Measurements from ENCODE around the gene GUCY1A2.
"Not testable (repeated sequence)": the region's sequence is repeated elsewhere in the genome, so short reads cannot be mapped to it uniquely, and the experiment has no call there.

GUCY1A2 gene

GRCh38 chr11:106840947-106841346, 177.3 kb downstream of the GUCY1A2 start:
- no peak for TF ChIP-seq CTCF (conservative IDR thresholded peaks at IDR 0.05)
- no peak overlapping the region for H3K27ac ChIP-seq

DNA sequence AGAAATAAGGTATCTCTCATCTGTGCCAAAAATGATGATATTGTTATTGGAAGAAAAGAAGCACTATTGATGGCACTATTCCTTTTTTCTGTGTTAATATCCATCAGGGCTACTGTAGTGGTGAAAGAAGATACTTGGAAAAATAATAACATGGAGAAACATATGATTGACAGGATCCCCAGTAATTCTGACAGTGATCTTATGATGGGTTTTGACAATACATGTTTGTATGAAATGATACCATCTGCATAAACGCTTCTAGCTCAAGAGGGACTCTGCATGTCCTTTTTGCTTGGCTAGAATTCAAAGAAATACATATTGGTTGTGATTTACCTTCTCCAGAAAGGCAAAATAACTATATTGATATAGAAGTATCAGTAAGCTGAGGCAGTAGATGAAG, 178.1 kb downstream of the GUCY1A2 start:
- H3K27ac ChIP-seq, result no peak overlapping the region
- no peak for TF ChIP-seq CTCF (conservative IDR thresholded peaks at IDR 0.05)

DNA sequence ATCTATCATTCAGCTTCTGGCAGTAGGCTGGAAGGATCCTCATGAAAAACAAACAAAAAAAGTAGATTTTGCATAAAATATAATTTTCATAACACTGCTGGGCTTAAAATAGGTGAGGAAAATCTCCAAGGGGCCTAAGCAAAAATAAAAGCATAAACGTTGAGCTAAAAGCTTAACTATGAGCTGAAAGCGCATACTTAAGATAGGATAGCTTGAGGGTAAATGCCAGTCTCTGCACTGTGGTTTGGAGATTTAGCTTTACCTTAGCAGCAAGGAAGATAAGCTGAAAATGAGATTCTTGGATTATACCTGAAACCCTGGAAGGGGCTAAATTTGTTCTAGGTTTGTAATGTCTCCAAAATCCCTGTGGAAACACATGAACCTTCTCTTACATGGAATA, 183.7 kb downstream of the GUCY1A2 start:
- no peak for TF ChIP-seq CTCF (conservative IDR thresholded peaks at IDR 0.05)
- H3K27ac ChIP-seq, result no peak overlapping the region

DNA sequence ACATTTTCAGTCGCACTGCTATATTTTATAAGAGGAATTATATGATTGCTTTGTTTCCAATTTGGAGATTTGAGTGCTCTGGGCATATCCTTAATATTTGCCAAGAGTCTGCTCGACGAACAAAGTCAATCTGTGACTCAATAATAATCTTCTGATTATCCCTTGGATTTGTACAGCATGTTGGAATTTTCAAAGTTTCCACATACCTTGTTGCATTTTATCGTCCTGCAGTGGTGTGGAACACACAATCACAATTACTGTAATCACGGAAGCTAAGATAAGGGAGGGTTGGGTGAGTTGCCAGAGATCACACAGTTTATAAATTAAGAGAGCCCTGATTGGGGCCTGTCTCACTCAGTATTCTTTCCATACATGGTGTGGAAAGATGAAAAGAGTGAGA, 189.3 kb downstream of the GUCY1A2 start:
- H3K27ac ChIP-seq, result no peak overlapping the region
- no peak for TF ChIP-seq CTCF (conservative IDR thresholded peaks at IDR 0.05)

- TF ChIP-seq CTCF (conservative IDR thresholded peaks at IDR 0.05), result no peak
- no peak overlapping the region for H3K27ac ChIP-seq
These were observed 189.7 kb downstream of the GUCY1A2 start for GRCh38 chr11:106828576-106828975.

DNA sequence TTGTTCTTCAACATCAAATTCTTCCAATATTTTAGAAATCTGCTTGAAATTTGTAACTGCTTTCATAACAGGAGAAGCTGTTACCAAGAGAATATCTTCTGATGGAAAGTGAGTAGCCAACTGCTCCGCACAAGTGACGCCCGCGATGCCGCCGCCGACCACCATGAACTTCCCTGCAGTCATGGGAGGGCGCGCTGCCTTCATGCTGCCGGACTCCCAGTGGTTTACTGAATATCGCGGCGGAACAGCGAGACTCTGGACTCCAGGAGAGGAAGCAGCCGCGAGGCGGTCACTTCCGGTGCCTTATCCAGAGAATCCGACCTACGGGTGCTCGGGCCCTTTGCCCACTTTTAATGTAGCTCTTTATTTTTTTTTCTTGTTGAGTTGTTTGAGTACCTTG, 190.6 kb downstream of the GUCY1A2 start:
- no peak for TF ChIP-seq CTCF (conservative IDR thresholded peaks at IDR 0.05)
- H3K27ac ChIP-seq, result no peak overlapping the region

DNA sequence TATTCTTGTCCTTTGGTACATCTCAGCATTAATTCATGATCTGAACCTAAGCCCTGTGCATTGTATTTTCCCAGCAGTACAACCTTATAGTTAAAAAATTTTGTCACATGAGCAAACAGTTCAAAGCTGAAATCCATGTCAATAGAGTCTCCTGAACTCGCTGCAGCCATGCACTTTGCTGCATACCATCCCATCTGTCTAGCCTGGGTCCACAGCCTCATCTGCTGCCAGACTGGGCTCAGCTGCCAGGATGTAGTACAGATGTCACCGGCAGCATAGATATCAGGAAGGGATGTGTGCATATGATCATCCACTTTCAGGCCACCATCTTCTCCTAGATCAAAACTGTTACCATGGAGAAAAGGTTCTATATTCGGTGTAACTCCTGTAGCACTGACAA, 191.7 kb downstream of the GUCY1A2 start:
- not testable (repeated sequence) for H3K27ac ChIP-seq

DNA sequence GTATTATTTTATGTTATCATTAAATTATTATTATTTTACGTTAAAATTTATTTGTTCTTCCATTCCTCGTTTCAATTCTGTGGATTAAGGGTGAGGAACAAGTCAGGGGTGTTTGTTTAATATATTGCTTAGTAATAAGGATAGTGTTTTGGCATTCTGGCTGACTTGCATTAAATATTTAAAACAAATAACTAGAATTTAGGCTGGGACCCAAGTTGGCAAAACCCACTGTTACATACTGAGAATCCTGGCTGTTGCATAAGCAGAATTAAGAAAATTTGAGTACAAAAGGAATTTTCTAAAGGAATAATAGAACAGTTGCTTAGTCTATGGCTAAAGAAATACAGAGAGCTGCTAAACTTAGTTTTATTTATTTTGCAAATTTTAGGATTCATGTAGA, 196.4 kb downstream of the GUCY1A2 start:
- TF ChIP-seq CTCF (conservative IDR thresholded peaks at IDR 0.05), result no peak

More for the DNA sequence above, 196.4 kb downstream of the GUCY1A2 start:
- no peak overlapping the region for H3K27ac ChIP-seq
